NCI-H2081 treated with DMSO at 0.1 percent for 48 hours (cell line): ENCODE data around the gene OMP.

Source experiments
- DNase-seq: peaks from one replicate; lab custom pipeline; 2025; lab: John Stamatoyannopoulos, UW

OMP gene

GRCh38 chr11:77140231-77140851 is 37.7 kb downstream of the OMP start:
- DNase-seq: no peak

DNA sequence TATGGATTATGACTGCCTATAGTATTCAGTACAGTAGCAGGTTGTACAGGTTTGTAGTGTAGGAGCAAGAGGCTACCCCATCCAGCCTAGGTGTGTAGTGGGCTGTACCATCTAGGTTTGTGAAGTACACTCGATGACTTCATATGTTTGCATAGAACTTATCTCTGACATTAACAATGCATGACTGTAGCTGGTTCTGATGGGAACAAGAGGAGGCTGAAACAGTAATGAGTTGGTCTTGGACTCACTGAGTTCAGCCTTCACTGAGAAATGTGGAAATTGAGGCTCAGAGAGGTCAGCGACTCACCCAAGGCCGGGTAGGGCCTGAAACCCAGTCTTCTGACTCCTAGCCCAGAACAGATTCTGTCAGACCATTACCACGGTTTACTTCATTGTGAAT is 38.4 kb downstream of the OMP start:
- no peak for DNase-seq

GRCh38 chr11:77141475-77141874 is 38.8 kb downstream of the OMP start:
- no peak for DNase-seq

DNA sequence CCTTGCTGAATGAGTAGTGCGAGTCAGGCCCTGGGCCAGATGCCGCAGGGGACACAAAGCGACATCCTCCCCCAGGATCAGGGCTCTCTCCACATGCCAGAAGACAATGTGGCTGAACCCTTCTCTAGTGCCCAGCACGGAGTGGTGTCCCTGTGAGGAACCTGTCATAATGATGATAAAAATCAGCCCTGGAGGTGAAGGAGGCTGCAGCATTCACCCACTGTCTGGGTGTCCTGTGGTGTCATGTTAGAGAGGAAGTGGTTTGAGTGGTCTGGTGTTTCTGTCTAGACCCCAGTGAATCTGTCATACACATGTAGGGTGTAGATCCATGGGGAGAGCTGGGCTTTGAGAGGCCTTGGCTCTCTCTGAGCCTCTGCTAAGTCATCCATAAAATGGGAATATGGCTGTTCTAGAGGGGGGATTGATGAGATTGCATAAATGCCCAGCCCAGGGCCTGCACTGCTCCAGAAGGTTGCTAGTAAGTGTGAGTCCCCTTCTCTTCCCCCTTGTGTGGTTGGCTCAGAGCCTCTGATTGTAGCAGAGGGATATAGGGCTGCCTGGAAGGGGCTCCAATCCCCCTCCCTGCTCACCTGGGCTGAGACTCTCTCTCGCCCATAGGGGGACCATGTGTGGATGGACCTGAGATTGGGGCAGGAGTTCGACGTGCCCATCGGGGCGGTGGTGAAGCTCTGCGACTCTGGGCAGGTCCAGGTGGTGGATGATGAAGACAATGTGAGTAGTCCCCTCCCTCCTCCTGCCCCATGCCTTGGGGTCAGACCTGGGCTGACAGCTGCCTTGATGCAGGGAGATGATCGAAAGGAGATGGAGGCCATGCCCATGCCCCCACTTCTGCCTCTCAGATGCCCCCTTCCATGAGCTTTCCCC is 39.7 kb downstream of the OMP start:
- no peak for DNase-seq

- DNase-seq: no peak
These were observed 40.9 kb downstream of the OMP start for GRCh38 chr11:77143405-77144020.

DNA sequence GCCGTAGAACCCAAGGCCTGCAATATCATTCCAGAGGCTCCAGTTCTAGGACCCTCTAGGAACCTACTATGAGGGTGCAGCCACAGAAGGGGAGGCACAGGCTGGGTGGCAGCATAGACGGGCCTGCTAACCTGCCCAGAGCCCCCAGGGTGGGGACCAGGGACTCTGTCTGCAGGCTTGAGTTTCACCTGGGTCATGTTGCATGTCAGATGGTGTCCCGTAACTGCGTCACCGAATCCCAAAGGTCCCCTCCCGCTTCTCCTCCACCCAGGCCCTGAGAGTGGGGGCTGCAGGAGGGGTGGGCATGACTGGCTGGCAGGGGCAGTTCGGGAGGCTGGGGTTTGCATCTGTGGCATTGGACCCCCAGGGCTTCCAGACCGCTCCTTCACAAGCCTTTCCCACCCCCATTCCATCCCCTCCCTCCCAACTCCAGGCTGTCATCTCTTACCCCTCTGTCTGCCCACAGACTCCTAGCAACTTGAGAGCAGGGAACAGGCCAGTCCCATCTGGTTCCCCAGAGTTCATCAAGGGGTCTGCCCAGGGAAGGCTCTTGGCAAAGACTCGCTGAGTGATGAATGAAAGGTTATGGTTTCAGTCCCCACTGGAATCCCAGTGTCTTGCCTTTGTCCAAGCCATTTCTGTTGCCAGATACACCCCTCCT is 41.7 kb downstream of the OMP start:
- DNase-seq: no peak

- no peak for DNase-seq
These were observed 42.3 kb downstream of the OMP start for GRCh38 chr11:77144857-77145428.

GRCh38 chr11:77146261-77147035 is 43.8 kb downstream of the OMP start:
- no peak for DNase-seq

DNA sequence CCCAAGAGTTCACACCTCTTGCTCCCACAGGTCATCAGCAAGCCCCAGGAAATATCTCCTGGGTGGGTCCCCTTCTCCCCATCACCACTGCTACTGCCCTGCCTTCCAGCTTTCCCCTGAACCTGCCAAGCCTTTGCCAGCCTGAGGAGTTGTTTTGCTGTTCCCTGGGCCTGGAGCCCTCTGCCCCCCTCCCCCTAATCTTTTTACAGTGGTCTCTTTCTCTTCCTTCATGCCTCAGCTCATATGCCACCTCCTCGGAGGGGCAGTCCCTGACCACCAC is 44.3 kb downstream of the OMP start:
- DNase-seq: no peak

- DNase-seq: no peak
These were observed 45.2 kb downstream of the OMP start for GRCh38 chr11:77147668-77148321.

DNA sequence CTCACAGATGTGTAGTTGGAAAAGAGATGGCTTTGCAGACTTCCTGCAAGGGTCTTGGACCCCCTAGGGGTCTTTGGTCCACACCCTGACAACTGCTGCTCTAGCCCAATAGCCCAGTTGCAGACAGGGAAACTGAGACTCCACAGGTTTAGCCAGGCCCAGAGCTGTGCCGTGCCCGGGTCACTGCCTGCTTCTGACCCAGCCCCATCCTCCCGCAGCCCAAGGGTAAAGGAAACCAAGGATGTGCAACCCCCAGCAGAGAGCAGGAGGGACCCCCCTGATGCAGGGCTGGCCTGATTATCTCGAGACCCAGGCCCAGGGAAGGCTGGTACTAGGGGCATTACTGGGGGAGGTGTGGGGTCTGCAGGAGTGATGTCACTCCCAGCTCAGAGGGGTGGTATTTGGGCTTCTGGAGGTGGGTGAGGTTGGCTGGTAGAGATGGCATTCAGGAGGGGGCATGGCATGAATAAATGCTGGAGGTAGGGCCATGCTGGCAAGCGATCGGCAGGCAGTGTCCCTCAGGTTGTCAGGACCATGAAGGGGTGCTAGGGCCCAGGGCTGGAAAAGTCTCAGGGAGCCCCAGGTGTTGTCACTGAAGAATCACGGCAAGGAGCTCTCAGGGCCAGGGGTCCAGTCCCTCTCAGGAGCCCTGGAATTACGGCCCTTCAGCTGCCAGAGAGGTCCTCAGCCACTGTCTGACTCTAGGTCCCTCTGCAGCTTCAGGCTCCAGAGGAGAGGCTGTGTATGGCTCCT is 46.5 kb downstream of the OMP start:
- DNase-seq: no peak

DNA sequence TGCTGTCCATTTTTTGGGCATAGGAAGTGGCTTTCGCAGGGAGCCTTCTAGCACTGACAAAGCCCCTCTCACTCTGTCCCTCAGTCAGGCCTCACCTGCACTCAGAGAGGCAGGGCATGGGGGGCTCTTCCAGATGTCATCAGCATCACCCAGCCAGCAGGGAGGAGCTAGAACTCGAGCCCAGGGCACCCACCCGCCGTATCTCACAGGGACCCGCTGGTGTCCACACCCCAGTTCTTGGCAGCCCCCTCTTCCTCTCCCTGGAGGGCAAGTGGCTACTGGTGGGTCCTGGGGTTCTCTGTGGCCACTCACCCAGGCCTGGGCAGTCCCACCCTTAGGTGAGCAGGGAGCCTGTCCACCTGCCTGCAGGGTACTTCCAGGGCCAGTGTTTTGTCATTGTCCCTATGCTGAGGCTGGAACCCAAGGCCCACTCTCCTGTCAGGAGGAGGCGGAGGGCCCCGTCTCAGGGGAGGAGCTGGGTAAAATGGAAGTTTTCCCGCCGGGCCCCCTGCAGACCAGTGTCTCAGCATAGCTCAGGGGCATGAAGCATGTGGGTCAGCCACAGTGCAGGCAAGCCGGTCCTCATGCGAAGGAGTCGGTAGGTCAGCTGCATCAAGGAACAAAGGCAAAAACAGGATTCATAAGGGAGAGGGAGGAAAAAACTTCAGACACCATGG is 47.2 kb downstream of the OMP start:
- no peak for DNase-seq

DNA sequence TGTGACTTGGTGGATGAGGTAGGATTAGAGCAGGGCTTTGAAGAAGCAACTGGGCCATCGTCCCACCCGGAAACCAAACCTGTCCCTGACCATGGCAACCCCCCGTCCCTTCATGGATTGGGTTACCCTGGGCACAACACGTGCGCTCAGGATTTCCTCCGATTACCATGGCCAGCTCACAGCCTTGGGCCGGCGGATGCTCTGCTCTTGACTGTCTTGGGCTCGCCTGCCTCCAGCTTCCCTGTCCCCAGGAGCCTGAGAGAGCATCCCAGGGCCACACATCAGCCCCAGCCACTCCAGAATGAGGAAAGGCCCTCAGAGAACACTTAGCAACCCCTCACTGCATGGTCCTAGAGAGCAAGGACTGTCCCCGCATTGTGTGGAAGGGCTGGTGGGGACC is 48.2 kb downstream of the OMP start:
- DNase-seq: no peak

DNA sequence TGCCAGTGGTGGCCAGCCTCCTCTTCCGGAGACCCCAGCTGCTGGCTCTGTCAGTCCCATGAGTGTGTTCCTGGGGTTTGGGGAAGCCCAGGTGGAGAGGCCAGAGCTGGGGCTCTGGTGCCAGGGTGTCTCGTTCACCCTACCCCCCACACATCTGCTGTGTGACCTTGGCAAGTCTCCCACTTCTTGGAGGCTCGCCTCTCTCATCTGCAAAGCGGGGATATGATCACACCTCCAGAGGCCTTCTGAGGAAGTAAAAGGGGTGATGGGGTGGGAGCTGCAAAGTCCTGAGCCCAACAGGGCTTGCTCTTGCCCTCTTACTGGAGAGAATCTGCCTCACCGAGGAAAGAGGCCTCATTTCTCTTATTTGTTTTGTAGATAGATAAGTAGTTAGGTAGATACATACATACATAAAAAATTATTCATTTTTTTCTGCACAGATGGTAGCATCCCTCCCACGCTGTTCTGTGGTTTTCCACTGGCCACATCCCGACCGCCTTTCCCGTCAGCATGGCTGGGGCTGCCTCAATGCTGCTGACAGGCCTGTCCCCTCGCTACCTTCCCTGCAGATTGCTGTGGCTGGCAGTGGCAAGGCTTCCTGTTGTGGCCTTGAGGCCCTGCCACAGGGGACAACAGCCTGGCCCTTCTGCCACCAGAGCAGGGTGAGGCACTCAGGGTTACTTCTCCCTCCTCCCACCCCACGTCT is 49.3 kb downstream of the OMP start:
- no peak for DNase-seq

- DNase-seq: no peak
These were observed 50.2 kb downstream of the OMP start for GRCh38 chr11:77152846-77153245.
